Measurements from ENCODE around the gene LRRC71.

The LRRC71 gene

DNA sequence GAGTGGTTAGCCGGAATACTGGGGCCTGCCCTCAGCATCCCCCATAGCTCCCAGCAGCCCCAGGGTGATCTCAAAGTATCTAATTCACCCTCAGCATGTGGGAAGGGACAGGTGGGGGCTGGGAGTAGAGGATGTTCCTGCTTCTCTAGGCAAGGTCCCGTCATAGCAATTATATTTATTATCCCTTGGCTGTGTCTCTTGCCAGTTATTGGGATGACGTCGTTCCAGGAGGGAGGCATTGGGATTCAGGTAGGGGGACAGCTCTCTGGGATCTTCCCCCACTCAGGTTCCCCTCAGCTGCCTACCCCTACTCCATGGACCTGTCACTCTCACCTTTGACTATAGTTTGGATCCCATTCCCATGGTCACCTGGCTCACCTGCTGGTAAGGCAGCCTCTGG lies 38.8 kb upstream of the LRRC71 start:
- no peak overlapping the region for H3K27ac ChIP-seq (ENCODE audit: low read depth in 2 of 2, low read length in 2 of 2)
- H3K4me1 ChIP-seq (ENCODE audit: control insufficient read depth in 2 of 2, insufficient read depth in 2 of 2, low read length in 2 of 2), result no peaks in the 10 kb centered on the region
- H3K27me3 ChIP-seq (ENCODE audit: control insufficient read depth in 2 of 2, insufficient read depth in 2 of 2, low read length in 2 of 2), result peaks cover 14 to 15% of the 10 kb centered on the region in 2 donors
- H3K36me3 ChIP-seq (ENCODE audit: control insufficient read depth in 2 of 2, insufficient read depth in 2 of 2, low read length in 2 of 2), result no peaks in the 10 kb centered on the region
- no peak overlapping the region for H3K4me3 ChIP-seq (ENCODE audit: low read length in 2 of 2)
- no peaks in the 10 kb centered on the region for H3K9me3 ChIP-seq (ENCODE audit: control insufficient read depth in 2 of 2, low read length in 2 of 2)
- no peak overlapping the region for H3K9ac ChIP-seq (ENCODE audit: low read depth in 1 of 2, low read length in 2 of 2)

DNA sequence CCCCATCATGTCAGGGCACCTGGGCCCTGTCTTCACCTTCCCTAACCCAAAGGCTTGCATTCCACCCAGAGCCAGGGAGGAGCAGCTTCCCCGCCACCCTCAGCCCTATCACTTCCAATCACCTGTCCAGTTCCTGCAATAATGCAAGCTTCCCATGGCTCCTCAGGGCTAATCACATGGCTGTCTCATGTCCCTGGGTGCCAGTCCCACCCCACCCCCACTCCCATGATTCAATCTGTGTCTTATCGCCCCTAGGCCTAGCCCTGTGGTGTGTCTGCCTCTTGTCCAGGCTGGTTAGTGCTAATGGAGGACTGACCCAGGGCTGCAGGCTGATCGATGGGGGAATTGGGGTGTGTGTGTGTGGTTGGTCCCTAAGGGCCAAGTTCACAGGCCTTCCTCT lies 37.9 kb upstream of the LRRC71 start:
- no peak overlapping the region for H3K4me3 ChIP-seq (ENCODE audit: low read length in 2 of 2)
- H3K4me1 ChIP-seq (ENCODE audit: control insufficient read depth in 2 of 2, insufficient read depth in 2 of 2, low read length in 2 of 2), result no peaks in the 10 kb centered on the region
- no peak overlapping the region for H3K27ac ChIP-seq (ENCODE audit: low read depth in 2 of 2, low read length in 2 of 2)
- no peaks in the 10 kb centered on the region for H3K9me3 ChIP-seq (ENCODE audit: control insufficient read depth in 2 of 2, low read length in 2 of 2)
- H3K9ac ChIP-seq (ENCODE audit: low read depth in 1 of 2, low read length in 2 of 2), result no peak overlapping the region
- peaks cover 12 to 17% of the 10 kb centered on the region in 2 donors for H3K27me3 ChIP-seq (ENCODE audit: control insufficient read depth in 2 of 2, insufficient read depth in 2 of 2, low read length in 2 of 2)
- H3K36me3 ChIP-seq (ENCODE audit: control insufficient read depth in 2 of 2, insufficient read depth in 2 of 2, low read length in 2 of 2), result no peaks in the 10 kb centered on the region

DNA sequence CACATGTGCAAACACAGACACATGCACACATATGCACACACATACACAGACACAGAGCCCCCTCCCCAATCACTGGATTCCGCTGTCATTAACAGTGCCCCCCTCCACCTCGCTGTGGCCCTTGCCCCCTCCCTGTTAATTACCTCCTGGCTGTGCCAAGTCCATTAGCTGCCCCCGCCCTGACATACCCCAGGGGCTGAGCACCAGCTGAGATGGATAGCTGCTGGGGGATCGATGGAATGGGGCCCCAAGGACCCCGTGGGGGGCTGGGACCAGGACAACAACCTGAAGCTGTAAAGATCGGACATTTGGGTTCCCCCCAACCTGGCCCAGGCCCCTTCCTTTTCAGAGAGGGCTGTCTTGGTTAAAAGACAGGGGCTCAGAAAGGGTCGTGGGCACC lies 36.5 kb upstream of the LRRC71 start:
- H3K9me3 ChIP-seq (ENCODE audit: control insufficient read depth in 2 of 2, low read length in 2 of 2), result no peaks in the 10 kb centered on the region
- H3K27ac ChIP-seq (ENCODE audit: low read depth in 2 of 2, low read length in 2 of 2), result no peak overlapping the region
- H3K27me3 ChIP-seq (ENCODE audit: control insufficient read depth in 2 of 2, insufficient read depth in 2 of 2, low read length in 2 of 2), result peaks cover 9 to 15% of the 10 kb centered on the region in 2 donors
- H3K9ac ChIP-seq (ENCODE audit: low read depth in 1 of 2, low read length in 2 of 2), result no peak overlapping the region
- H3K36me3 ChIP-seq (ENCODE audit: control insufficient read depth in 2 of 2, insufficient read depth in 2 of 2, low read length in 2 of 2), result no peaks in the 10 kb centered on the region
- no peaks in the 10 kb centered on the region for H3K4me1 ChIP-seq (ENCODE audit: control insufficient read depth in 2 of 2, insufficient read depth in 2 of 2, low read length in 2 of 2)
- no peak overlapping the region for H3K4me3 ChIP-seq (ENCODE audit: low read length in 2 of 2)

DNA sequence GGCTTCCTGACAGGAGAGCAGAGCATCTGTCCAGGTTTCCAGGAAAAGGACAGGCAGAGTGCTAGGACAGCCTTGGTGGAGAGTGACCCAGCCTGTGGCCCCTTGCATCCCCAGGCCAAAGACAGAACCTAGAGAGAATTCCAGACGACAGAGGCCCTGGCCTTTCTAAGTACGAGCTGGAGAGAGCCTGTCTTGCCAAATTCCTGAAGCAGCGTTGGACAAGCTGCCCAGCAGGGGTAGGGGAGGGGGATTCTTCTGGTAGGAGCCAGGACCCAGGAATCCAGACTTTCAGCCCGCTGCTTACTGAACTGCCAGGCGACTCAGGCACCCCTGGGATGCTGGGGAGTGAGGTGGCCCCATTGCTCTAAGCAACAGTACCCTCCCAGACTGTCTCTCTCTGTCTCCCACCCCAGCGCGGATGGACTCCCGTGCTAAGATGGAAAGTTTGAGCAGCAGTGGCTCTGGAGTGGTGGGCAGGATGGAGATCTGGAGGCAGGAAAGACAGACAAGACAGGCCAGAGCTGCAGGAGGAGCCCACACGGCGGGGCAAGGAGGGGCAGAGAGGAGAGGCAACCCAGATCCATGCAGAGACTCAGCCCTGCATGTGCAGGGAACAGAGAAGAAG lies 35.8 kb upstream of the LRRC71 start:
- H3K36me3 ChIP-seq (ENCODE audit: control insufficient read depth in 2 of 2, insufficient read depth in 2 of 2, low read length in 2 of 2), result no peaks in the 10 kb centered on the region
- H3K9me3 ChIP-seq (ENCODE audit: control insufficient read depth in 2 of 2, low read length in 2 of 2), result no peaks in the 10 kb centered on the region
- H3K27ac ChIP-seq (ENCODE audit: low read depth in 2 of 2, low read length in 2 of 2), result no peak overlapping the region
- H3K4me3 ChIP-seq (ENCODE audit: low read length in 2 of 2), result no peak overlapping the region
- no peak overlapping the region for H3K9ac ChIP-seq (ENCODE audit: low read depth in 1 of 2, low read length in 2 of 2)
- no peaks in the 10 kb centered on the region for H3K4me1 ChIP-seq (ENCODE audit: control insufficient read depth in 2 of 2, insufficient read depth in 2 of 2, low read length in 2 of 2)
- peaks cover 9 to 15% of the 10 kb centered on the region in 2 donors for H3K27me3 ChIP-seq (ENCODE audit: control insufficient read depth in 2 of 2, insufficient read depth in 2 of 2, low read length in 2 of 2)

DNA sequence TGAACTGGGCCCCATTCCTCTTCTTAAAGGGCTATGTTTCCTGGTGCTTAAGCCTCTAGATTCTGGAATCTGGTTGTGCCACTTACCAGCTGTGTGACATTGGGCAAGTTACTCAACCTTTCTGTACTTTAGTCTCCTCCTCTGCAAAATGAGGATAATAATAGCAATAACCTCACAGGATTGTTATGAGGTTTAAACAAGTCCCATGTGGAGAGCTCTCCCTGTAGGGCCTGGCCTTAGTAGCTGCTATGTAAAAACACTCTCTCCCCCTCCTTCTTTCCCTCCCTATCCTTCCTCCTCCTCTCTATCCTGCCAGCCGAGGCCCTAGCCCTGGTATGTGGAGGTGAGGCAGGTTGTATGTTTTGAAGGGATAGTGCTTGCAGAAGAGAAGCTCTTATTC lies 35.1 kb upstream of the LRRC71 start:
- Histone ChIP-seq H3K27me3 (ENCODE audit: control insufficient read depth in 2 of 2, insufficient read depth in 2 of 2, low read length in 2 of 2) (peaks cover 9 to 15% of the 10 kb centered on the region in 2 donors), H3K4me3 (ENCODE audit: low read length in 2 of 2) (no peak overlapping the region), H3K9me3 (ENCODE audit: control insufficient read depth in 2 of 2, low read length in 2 of 2) (no peaks in the 10 kb centered on the region), H3K4me1 (ENCODE audit: control insufficient read depth in 2 of 2, insufficient read depth in 2 of 2, low read length in 2 of 2) (no peaks in the 10 kb centered on the region), H3K27ac (ENCODE audit: low read depth in 2 of 2, low read length in 2 of 2) (no peak overlapping the region), H3K9ac (ENCODE audit: low read depth in 1 of 2, low read length in 2 of 2) (no peak overlapping the region), H3K36me3 (ENCODE audit: control insufficient read depth in 2 of 2, insufficient read depth in 2 of 2, low read length in 2 of 2) (no peaks in the 10 kb centered on the region)

DNA sequence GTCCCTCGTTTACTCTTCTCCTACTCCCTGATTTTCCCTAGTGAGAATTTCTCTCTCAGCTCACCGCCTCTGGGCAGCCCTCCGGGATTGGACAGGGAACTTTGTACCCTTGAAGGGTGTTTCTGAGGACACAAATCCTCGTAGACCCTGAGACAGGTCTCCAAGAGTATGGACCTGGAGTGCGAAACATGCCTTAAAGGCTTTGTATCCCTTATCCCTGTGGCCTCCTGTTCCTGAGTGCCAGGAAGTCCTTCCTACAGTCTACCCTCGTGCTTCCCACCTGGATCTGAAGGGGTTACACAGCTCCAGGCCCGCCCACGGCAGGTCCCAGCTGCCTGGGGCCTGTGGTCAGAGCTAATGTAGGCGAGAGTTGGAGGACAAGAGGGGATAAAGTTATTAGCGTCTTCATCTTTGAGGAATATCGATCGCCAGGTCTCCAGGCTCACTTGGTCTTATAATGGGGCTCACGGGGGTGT lies 34.5 kb upstream of the LRRC71 start:
- H3K27ac ChIP-seq (ENCODE audit: low read depth in 2 of 2, low read length in 2 of 2), result no peak overlapping the region
- no peak overlapping the region for H3K9ac ChIP-seq (ENCODE audit: low read depth in 1 of 2, low read length in 2 of 2)
- no peak overlapping the region for H3K4me3 ChIP-seq (ENCODE audit: low read length in 2 of 2)
- no peaks in the 10 kb centered on the region for H3K4me1 ChIP-seq (ENCODE audit: control insufficient read depth in 2 of 2, insufficient read depth in 2 of 2, low read length in 2 of 2)
- H3K36me3 ChIP-seq (ENCODE audit: control insufficient read depth in 2 of 2, insufficient read depth in 2 of 2, low read length in 2 of 2), result no peaks in the 10 kb centered on the region
- no peaks in the 10 kb centered on the region for H3K9me3 ChIP-seq (ENCODE audit: control insufficient read depth in 2 of 2, low read length in 2 of 2)
- H3K27me3 ChIP-seq (ENCODE audit: control insufficient read depth in 2 of 2, insufficient read depth in 2 of 2, low read length in 2 of 2), result peaks cover 9 to 15% of the 10 kb centered on the region in 2 donors

DNA sequence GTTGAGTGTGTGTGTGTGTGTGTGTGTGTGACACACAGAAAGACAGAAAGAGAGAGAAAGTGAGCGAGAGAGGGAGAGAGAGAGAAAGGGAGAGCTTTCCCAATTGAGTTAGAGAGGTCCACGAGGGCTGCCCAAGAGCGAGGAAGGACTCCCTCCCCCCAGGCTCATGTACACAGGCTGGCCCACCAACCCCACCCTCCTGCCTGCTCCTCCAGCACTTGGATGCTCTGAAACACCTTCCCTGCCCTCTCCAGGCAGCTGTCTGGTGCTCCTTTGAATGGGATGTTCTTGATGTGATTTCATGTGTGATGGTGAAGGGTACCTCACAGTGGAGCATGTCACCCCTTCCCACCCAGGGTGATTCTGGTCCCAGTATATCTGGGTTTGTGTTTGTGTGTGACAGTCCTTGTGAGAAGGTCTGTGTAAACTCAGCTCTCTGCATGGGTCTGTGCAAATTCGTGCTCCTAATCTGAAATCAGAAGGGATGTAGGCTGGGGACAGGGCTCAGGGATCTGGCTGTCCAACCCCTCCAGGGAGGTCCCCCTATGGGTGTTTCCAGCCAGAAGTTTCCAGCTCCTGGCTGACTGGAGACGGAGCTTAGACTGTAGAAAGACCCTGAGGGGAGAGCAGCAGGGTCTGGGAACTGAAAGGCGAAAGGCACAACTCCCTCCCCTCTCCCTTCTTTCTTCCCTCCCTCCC lies 33.7 kb upstream of the LRRC71 start:
- Histone ChIP-seq H3K4me1 (ENCODE audit: control insufficient read depth in 2 of 2, insufficient read depth in 2 of 2, low read length in 2 of 2) (no peaks in the 10 kb centered on the region), H3K9me3 (ENCODE audit: control insufficient read depth in 2 of 2, low read length in 2 of 2) (no peaks in the 10 kb centered on the region), H3K27ac (ENCODE audit: low read depth in 2 of 2, low read length in 2 of 2) (no peak overlapping the region), H3K9ac (ENCODE audit: low read depth in 1 of 2, low read length in 2 of 2) (no peak overlapping the region), H3K4me3 (ENCODE audit: low read length in 2 of 2) (no peak overlapping the region), H3K36me3 (ENCODE audit: control insufficient read depth in 2 of 2, insufficient read depth in 2 of 2, low read length in 2 of 2) (no peaks in the 10 kb centered on the region), H3K27me3 (ENCODE audit: control insufficient read depth in 2 of 2, insufficient read depth in 2 of 2, low read length in 2 of 2) (peaks cover 11 to 19% of the 10 kb centered on the region in 2 donors)

DNA sequence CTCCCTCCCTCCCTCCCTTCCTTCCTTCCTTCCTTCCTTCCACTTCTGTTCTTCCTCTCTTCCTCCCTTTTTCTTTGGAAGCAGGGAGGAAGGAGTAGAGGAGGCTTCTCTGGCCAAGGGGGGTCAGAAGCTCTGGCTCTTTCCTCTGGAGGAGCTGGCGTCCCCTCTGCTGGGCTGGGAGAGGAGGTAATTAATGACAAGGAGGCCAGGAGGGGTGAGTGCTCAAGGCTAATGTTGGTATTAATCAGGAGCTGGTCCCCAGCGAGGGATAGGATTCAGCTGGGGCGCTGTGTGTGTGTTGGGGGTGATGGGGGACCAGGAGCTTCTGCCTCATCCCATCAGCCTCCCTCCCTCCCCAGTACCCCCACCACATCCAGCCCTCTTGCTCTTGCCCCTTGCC lies 33.1 kb upstream of the LRRC71 start:
- Histone ChIP-seq H3K27ac (ENCODE audit: low read depth in 2 of 2, low read length in 2 of 2) (no peak overlapping the region), H3K27me3 (ENCODE audit: control insufficient read depth in 2 of 2, insufficient read depth in 2 of 2, low read length in 2 of 2) (peaks cover 16 to 17% of the 10 kb centered on the region in 2 donors), H3K9ac (ENCODE audit: low read depth in 1 of 2, low read length in 2 of 2) (no peak overlapping the region), H3K4me1 (ENCODE audit: control insufficient read depth in 2 of 2, insufficient read depth in 2 of 2, low read length in 2 of 2) (no peaks in the 10 kb centered on the region), H3K9me3 (ENCODE audit: control insufficient read depth in 2 of 2, low read length in 2 of 2) (no peaks in the 10 kb centered on the region), H3K4me3 (ENCODE audit: low read length in 2 of 2) (no peak overlapping the region), H3K36me3 (ENCODE audit: control insufficient read depth in 2 of 2, insufficient read depth in 2 of 2, low read length in 2 of 2) (no peaks in the 10 kb centered on the region)

DNA sequence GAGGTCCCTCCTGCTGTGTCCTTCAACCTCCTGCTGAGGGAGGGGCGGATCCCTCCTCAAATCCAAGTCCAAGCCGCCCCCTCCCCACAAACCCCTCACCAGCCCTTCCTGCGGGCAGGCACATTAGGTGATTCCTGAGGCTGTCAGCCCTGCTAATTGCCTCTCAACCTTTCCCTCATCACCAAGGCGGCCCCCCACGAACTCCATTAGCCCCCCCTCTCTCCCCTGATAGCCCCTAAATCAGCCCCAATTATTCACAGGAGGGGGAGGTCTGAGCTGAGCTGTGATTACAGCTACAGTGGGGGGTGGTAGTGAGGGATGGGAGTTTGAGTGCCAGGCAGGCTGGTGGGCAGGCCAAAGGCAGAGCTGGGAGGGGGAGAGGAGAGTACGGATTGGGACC lies 32.7 kb upstream of the LRRC71 start:
- Histone ChIP-seq H3K27ac (ENCODE audit: low read depth in 2 of 2, low read length in 2 of 2) (no peak overlapping the region), H3K4me3 (ENCODE audit: low read length in 2 of 2) (no peak overlapping the region), H3K9ac (ENCODE audit: low read depth in 1 of 2, low read length in 2 of 2) (no peak overlapping the region), H3K9me3 (ENCODE audit: control insufficient read depth in 2 of 2, low read length in 2 of 2) (no peaks in the 10 kb centered on the region), H3K27me3 (ENCODE audit: control insufficient read depth in 2 of 2, insufficient read depth in 2 of 2, low read length in 2 of 2) (peaks cover 16 to 17% of the 10 kb centered on the region in 2 donors), H3K4me1 (ENCODE audit: control insufficient read depth in 2 of 2, insufficient read depth in 2 of 2, low read length in 2 of 2) (no peaks in the 10 kb centered on the region), H3K36me3 (ENCODE audit: control insufficient read depth in 2 of 2, insufficient read depth in 2 of 2, low read length in 2 of 2) (no peaks in the 10 kb centered on the region)

DNA sequence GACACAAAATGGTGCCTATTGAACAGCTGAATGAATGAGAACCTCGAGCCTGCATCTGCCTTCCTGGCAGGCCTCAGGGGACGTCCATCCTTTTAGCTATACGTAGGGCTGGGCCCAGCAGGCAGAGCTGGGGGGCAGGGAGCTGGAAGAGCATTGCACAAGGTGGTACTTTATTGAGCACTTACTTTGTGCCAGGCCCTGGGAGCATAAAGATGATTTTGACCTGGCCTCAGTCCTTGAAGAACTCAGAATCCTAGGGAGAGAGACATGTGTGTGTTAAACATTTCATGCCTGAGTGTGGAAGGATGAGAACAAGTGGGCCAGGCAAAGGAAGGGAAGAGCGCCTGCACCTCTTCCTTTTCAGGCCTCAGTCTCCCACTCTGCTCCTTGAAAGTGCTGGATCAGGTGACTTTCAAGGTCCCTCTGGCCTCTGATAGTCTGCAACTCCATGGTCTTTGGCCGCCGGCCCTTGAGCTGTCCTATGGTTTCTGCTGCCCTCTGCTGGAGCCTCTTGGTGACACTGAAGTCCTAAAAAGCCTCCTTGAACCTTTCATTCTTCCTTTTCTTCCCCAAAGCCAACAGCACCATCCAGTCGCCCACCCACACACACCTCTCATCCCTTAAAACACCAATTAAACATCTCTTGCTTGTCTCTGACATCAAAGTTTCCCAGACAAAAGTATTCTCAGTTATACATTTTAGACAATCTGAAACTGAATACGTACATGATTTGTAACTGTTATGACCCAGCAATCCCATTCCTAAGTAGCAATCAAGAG lies 30.4 kb upstream of the LRRC71 start:
- Histone ChIP-seq H3K36me3 (ENCODE audit: control insufficient read depth in 2 of 2, insufficient read depth in 2 of 2, low read length in 2 of 2) (no peaks in the 10 kb centered on the region), H3K27ac (ENCODE audit: low read depth in 2 of 2, low read length in 2 of 2) (no peak overlapping the region), H3K9ac (ENCODE audit: low read depth in 1 of 2, low read length in 2 of 2) (no peak overlapping the region), H3K4me1 (ENCODE audit: control insufficient read depth in 2 of 2, insufficient read depth in 2 of 2, low read length in 2 of 2) (no peaks in the 10 kb centered on the region), H3K4me3 (ENCODE audit: low read length in 2 of 2) (no peak overlapping the region), H3K27me3 (ENCODE audit: control insufficient read depth in 2 of 2, insufficient read depth in 2 of 2, low read length in 2 of 2) (peaks cover 20 to 35% of the 10 kb centered on the region in 2 donors), H3K9me3 (ENCODE audit: control insufficient read depth in 2 of 2, low read length in 2 of 2) (no peaks in the 10 kb centered on the region)
